Keratinocyte (primary cell): Measurements from ENCODE around the gene OR10G3. TPM values are rescaled to one million over a fixed set of nuclear protein-coding genes. Genes with fewer than 3 reads are reported as not detected.

Experiments used
- DNase-seq: peaks from one replicate; pipeline ENCODE4 v3.0.0-alpha.2; 2011; ENCODE audit warnings: low read depth, missing footprints, low spot score
- FAIRE-seq: peaks from 2 replicates; lab custom pipeline; 2011; peaks lifted over from hg19 to GRCh38; lab: Jason Lieb, UNC
- H2AFZ ChIP-seq: 2 replicates; pipeline ENCODE4 v1.6.0; 2012; ENCODE audit warnings: low read length, control low read depth, inconsistent platforms; ENCODE audit not compliant: control insufficient read depth
- H3K27ac ChIP-seq: 2 replicates; pipeline ENCODE4 v1.5.1; 2011; ENCODE audit warnings: low read length; ENCODE audit not compliant: control insufficient read depth, insufficient read depth
- H3K27me3 ChIP-seq: 3 replicates; pipeline ENCODE4 v1.6.0; 2011; ENCODE audit warnings: low read length; ENCODE audit not compliant: control insufficient read depth, insufficient read depth; ENCODE audit errors: extremely low read depth
- H3K36me3 ChIP-seq, 2 experiments: 2 replicates in 1 of 2; 3 replicates in 1 of 2; pipeline ENCODE4 v1.5.1; 2011; ENCODE audit warnings: low read length in 2 of 2, mild to moderate bottlenecking in 1 of 2; ENCODE audit not compliant: control insufficient read depth in 2 of 2, insufficient read depth in 2 of 2; ENCODE audit errors: extremely low read depth in 1 of 2
- H3K4me1 ChIP-seq: 3 replicates; pipeline ENCODE4 v1.5.1; 2011; ENCODE audit warnings: low read length; ENCODE audit not compliant: control insufficient read depth, insufficient read depth; ENCODE audit errors: extremely low read depth
- H3K4me2 ChIP-seq: 3 replicates; pipeline ENCODE4 v1.6.0; 2011; ENCODE audit warnings: low read depth, low read length; ENCODE audit not compliant: control insufficient read depth, insufficient read depth; ENCODE audit errors: extremely low read depth
- H3K4me3 ChIP-seq, 3 experiments: fragments of 200-600 bp in 1 of 3; sonication (generic) in 1 of 3; 2 replicates in 2 of 3; 3 replicates in 1 of 3; pipeline ENCODE4 v1.5.1; 2011 to 2016; ENCODE audit warnings: low read length in 3 of 3, mild to moderate bottlenecking in 3 of 3, control low read depth in 2 of 3, inconsistent platforms in 1 of 3, low read depth in 1 of 3, mixed read lengths in 1 of 3, mixed run types in 1 of 3, moderate library complexity in 1 of 3; ENCODE audit not compliant: control insufficient read depth in 2 of 3, insufficient read depth in 2 of 3; ENCODE audit errors: extremely low read depth in 1 of 3
- H3K79me2 ChIP-seq: 2 replicates; pipeline ENCODE4 v1.6.0; 2012; ENCODE audit warnings: low read length; ENCODE audit not compliant: control insufficient read depth, insufficient read depth
- H3K9ac ChIP-seq: 3 replicates; pipeline ENCODE4 v1.6.0; 2011; ENCODE audit warnings: low read length; ENCODE audit not compliant: control insufficient read depth, insufficient read depth; ENCODE audit errors: extremely low read depth
- H3K9me1 ChIP-seq: 3 replicates; pipeline ENCODE4 v1.6.0; 2011; ENCODE audit warnings: low read length; ENCODE audit not compliant: control insufficient read depth, insufficient read depth; ENCODE audit errors: extremely low read depth
- H3K9me3 ChIP-seq: 2 replicates; pipeline ENCODE4 v1.5.1; 2012; ENCODE audit warnings: low read depth, low read length; ENCODE audit not compliant: control insufficient read depth
- H4K20me1 ChIP-seq: 3 replicates; pipeline ENCODE4 v1.6.0; 2011; ENCODE audit warnings: low read length; ENCODE audit not compliant: control insufficient read depth, insufficient read depth; ENCODE audit errors: extremely low read depth
- CTCF ChIP-seq, 3 experiments: IDR thresholded peaks in 1 of 3; conservative IDR thresholded peaks in 1 of 3; optimal IDR thresholded peaks in 1 of 3; 2 replicates in 2 of 3; 3 replicates in 1 of 3; pipeline versions ENCODE3 to v1.5.1; 2011; ENCODE audit warnings: low read length in 3 of 3, mild to moderate bottlenecking in 3 of 3, moderate library complexity in 2 of 3, control low read depth in 1 of 3, inconsistent platforms in 1 of 3; ENCODE audit not compliant: insufficient read depth in 2 of 3; ENCODE audit errors: extremely low read depth in 1 of 3
- EZH2 ChIP-seq: IDR thresholded peaks from one replicate; pipeline ENCODE4 v1.6.1; 2012; ENCODE audit warnings: inconsistent platforms, mild to moderate bottlenecking, low read length, moderate library complexity
- dilution Hi-C: fragments of 300-500 bp; cut with MboI; formaldehyde crosslinking; loops from one replicate; pipeline ENCODE4 v1.7.0; 2020; ENCODE audit warnings: low sequenced_read_pairs; ENCODE audit not compliant: extremely low pct_ligation_motif_present
- polyA plus RNA-seq, 5 experiments: library from polyadenylated mRNA; depleted of rRNA in 3 of 5; stranded (reverse) in 3 of 5; stranded (forward) in 1 of 5; unstranded in 1 of 5; fragments of >200 nt; gene quantifications; 1 replicate in 1 of 5; 2 replicates in 3 of 5; 3 replicates in 1 of 5; pipeline versions ENCODE4 v1.2.1 to v1.2.3, GENCODE V29; 2011 to 2012; ENCODE audit warnings: missing spikeins in 2 of 5, low read depth in 1 of 5, low replicate concordance in 1 of 5

OR10G3 gene
- polyA plus RNA-seq, 1 donor (not counting 4 experiments of a cell fraction or from before 2014, with no cell fraction given) = not detected

- TF ChIP-seq CTCF (optimal IDR thresholded peaks at IDR 0.05 in 1 of 3, IDR thresholded peaks at IDR 0.05 in 1 of 3, conservative IDR thresholded peaks at IDR 0.05 in 1 of 3; ENCODE audit: extremely low read depth in 1 of 3, insufficient read depth in 2 of 3, low read length in 3 of 3) = no peak
- TF ChIP-seq EZH2 = no peak
- peaks cover 3% of the 10 kb centered on the region for H3K27me3 ChIP-seq
- peaks cover 5% of the 10 kb centered on the region for H3K4me1 ChIP-seq
- H3K4me3 ChIP-seq = peak overlapping the region in 1 of 3 experiments; percentile 22
- H3K9me3 ChIP-seq = no peaks in the 10 kb centered on the region
- H3K36me3 ChIP-seq = no peaks in the 10 kb centered on the region
- H4K20me1 ChIP-seq = no peaks in the 10 kb centered on the region
- H3K79me2 ChIP-seq = no peaks in the 10 kb centered on the region
- FAIRE-seq = no peak
- H2AFZ ChIP-seq = peak overlapping the region; percentile 77
- H3K4me2 ChIP-seq = peak overlapping the region; percentile 51
- H3K9ac ChIP-seq = no peak overlapping the region
- no peak for DNase-seq
- dilution Hi-C loops = no loop called here
- H3K9me1 ChIP-seq = no peaks in the 10 kb centered on the region
- no peak overlapping the region for H3K27ac ChIP-seq
Measured at GRCh38 chr14:21526672-21527317, 53.1 kb downstream of the OR10G3 start.

- Histone ChIP-seq H3K36me3 (no peaks in the 10 kb centered on the region), H3K27ac (no peak within 1 kb of the TSS), H3K79me2 (no peaks in the 10 kb centered on the region), H3K4me2 (peak within 1 kb of the TSS; percentile 51), H3K9ac (no peak within 1 kb of the TSS), H3K4me1 (peaks cover 5% of the 10 kb centered on the region), H3K4me3 (peak within 1 kb of the TSS; percentile 22 to 67 (median 43)), H4K20me1 (no peaks in the 10 kb centered on the region), H3K27me3 (peaks cover 3% of the 10 kb centered on the region), H3K9me3 (no peaks in the 10 kb centered on the region), H2AFZ (peak within 1 kb of the TSS; percentile 77), H3K9me1 (no peaks in the 10 kb centered on the region)
- FAIRE-seq (no peak), DNase-seq (peak; percentile 11)
- TF ChIP-seq EZH2 (no peak), CTCF (optimal IDR thresholded peaks at IDR 0.05 in 1 of 3, IDR thresholded peaks at IDR 0.05 in 1 of 3, conservative IDR thresholded peaks at IDR 0.05 in 1 of 3; ENCODE audit: extremely low read depth in 1 of 3, insufficient read depth in 2 of 3, low read length in 3 of 3) (no peak)
- dilution Hi-C loops = no loop called here
Measured at GRCh38 chr14:21525962-21526671, 53.8 kb downstream of the OR10G3 start, which contains the start of gene SALL2. SALL2 (minus strand) TSS chr14:21526346; CDS start chr14:21526127, 219 bp downstream.
